Measurements from ENCODE around the gene INPPL1. TPM values are rescaled to one million over a fixed set of nuclear protein-coding genes. Genes with fewer than 3 reads are reported as not detected.
A peak's percentile ranks its signal among the peaks of the same experiment; 100 is the strongest.

The INPPL1 gene
- total RNA-seq, 2 donors from 2014 or later = 47.2 to 53.7 TPM

- H3K27me3 ChIP-seq = no peaks in the 10 kb centered on the region
- intact Hi-C loops (cut with DNase I) = no loop called here
- H3K4me1 ChIP-seq = no peaks in the 10 kb centered on the region
- WGBS, 2 donors = 62 to 65% methylated on average over 4 to 5 of the region's 5 CpGs
- no peaks in the 10 kb centered on the region for H3K9me3 ChIP-seq
- H3K27ac ChIP-seq = no peak overlapping the region
- H3K36me3 ChIP-seq (replicated peaks in 1 of 2; ENCODE audit: insufficient read depth in 1 of 2, low read depth in 2 of 2) = no peaks in the 10 kb centered on the region
- H3K4me3 ChIP-seq = no peak overlapping the region
- TF ChIP-seq CTCF (IDR thresholded peaks at IDR 0.05) = no peak
- no peak for TF ChIP-seq POLR2A (IDR thresholded peaks at IDR 0.05)
- ATAC-seq = no peak
- DNase-seq = no peak
These were observed 29.9 kb downstream of the INPPL1 start for GRCh38 chr11:72254299-72254993.

- H3K36me3 ChIP-seq (replicated peaks in 1 of 2; ENCODE audit: insufficient read depth in 1 of 2, low read depth in 2 of 2) = no peaks in the 10 kb centered on the region
- intact Hi-C loops (cut with DNase I) = no loop called here
- no peaks in the 10 kb centered on the region for H3K9me3 ChIP-seq
- WGBS, 2 donors = 80 to 83% methylated on average over 2 of the region's 2 CpGs
- ATAC-seq = no peak
- no peak overlapping the region for H3K4me3 ChIP-seq
- no peaks in the 10 kb centered on the region for H3K27me3 ChIP-seq
- DNase-seq = no peak
- no peak overlapping the region for H3K27ac ChIP-seq
- TF ChIP-seq POLR2A (IDR thresholded peaks at IDR 0.05) = no peak
- no peak for TF ChIP-seq CTCF (IDR thresholded peaks at IDR 0.05)
- no peaks in the 10 kb centered on the region for H3K4me1 ChIP-seq
These were observed 33.0 kb downstream of the INPPL1 start for GRCh38 chr11:72257570-72257969.

GRCh38 chr11:72259490-72259889 is 34.9 kb downstream of the INPPL1 start:
- H3K27ac ChIP-seq = no peak overlapping the region
- intact Hi-C loops (cut with DNase I) = no loop called here
- TF ChIP-seq POLR2A (IDR thresholded peaks at IDR 0.05) (no peak), CTCF (IDR thresholded peaks at IDR 0.05) (no peak)
- 54 to 57% methylated on average over 2 of the region's 2 CpGs for WGBS, 2 donors
- no peaks in the 10 kb centered on the region for H3K27me3 ChIP-seq
- ATAC-seq (peak; percentile 27), DNase-seq (no peak)
- no peaks in the 10 kb centered on the region for H3K4me1 ChIP-seq
- H3K4me3 ChIP-seq = no peak overlapping the region
- no peaks in the 10 kb centered on the region for H3K9me3 ChIP-seq
- no peaks in the 10 kb centered on the region for H3K36me3 ChIP-seq (replicated peaks in 1 of 2; ENCODE audit: insufficient read depth in 1 of 2, low read depth in 2 of 2)

GRCh38 chr11:72260574-72260973 is 36.0 kb downstream of the INPPL1 start:
- ATAC-seq (no peak), DNase-seq (no peak)
- Histone ChIP-seq H3K36me3 (replicated peaks in 1 of 2; ENCODE audit: insufficient read depth in 1 of 2, low read depth in 2 of 2) (no peaks in the 10 kb centered on the region), H3K9me3 (no peaks in the 10 kb centered on the region), H3K4me3 (no peak overlapping the region), H3K4me1 (no peaks in the 10 kb centered on the region), H3K27ac (no peak overlapping the region), H3K27me3 (no peaks in the 10 kb centered on the region)
- intact Hi-C loops (cut with DNase I) = no loop called here
- 41 to 55% methylated on average over 5 of the region's 5 CpGs for WGBS, 2 donors
- TF ChIP-seq POLR2A (IDR thresholded peaks at IDR 0.05) (no peak), CTCF (IDR thresholded peaks at IDR 0.05) (no peak)

- TF ChIP-seq CTCF (IDR thresholded peaks at IDR 0.05) (no peak), POLR2A (IDR thresholded peaks at IDR 0.05) (no peak)
- Histone ChIP-seq H3K36me3 (replicated peaks in 1 of 2; ENCODE audit: insufficient read depth in 1 of 2, low read depth in 2 of 2) (no peaks in the 10 kb centered on the region), H3K9me3 (no peaks in the 10 kb centered on the region), H3K27ac (no peak overlapping the region), H3K4me3 (no peak overlapping the region), H3K27me3 (no peaks in the 10 kb centered on the region), H3K4me1 (no peaks in the 10 kb centered on the region)
- ATAC-seq (no peak), DNase-seq (no peak)
- WGBS, 2 donors = 63 to 64% methylated on average over 4 of the region's 4 CpGs
- intact Hi-C loops (cut with DNase I) = no loop called here
These were observed 38.8 kb downstream of the INPPL1 start for GRCh38 chr11:72263361-72263760.

Measured in body of pancreas (tissue), 4 donors.